RKO (cell line): Measurements from ENCODE around the gene HCN2.

Experiments
- DNase-seq: peaks from one replicate; pipeline ENCODE4 v3.0.0-alpha.2; 2016; ENCODE audit warnings: low spot score

Gene HCN2

GRCh38 chr19:641702-642101 is 52.0 kb downstream of the HCN2 start:
- no peak for DNase-seq

GRCh38 chr19:642767-643727 is 53.4 kb downstream of the HCN2 start:
- no peak for DNase-seq

- no peak for DNase-seq
These were observed 54.1 kb downstream of the HCN2 start for GRCh38 chr19:643736-644135.

GRCh38 chr19:644363-644762 is 54.7 kb downstream of the HCN2 start:
- DNase-seq, result no peak

GRCh38 chr19:644789-645188 is 55.1 kb downstream of the HCN2 start:
- DNase-seq, result no peak

GRCh38 chr19:645912-646778 is 56.5 kb downstream of the HCN2 start:
- DNase-seq, result no peak

- DNase-seq, result no peak
These were observed 57.3 kb downstream of the HCN2 start for GRCh38 chr19:646779-647565.

GRCh38 chr19:647566-648284 is 58.0 kb downstream of the HCN2 start:
- DNase-seq, result no peak

- DNase-seq, result no peak
These were observed 58.6 kb downstream of the HCN2 start for GRCh38 chr19:648305-648704.

- DNase-seq, result no peak
These were observed 59.5 kb downstream of the HCN2 start for GRCh38 chr19:648904-649801.

GRCh38 chr19:650121-650520 is 60.4 kb downstream of the HCN2 start:
- no peak for DNase-seq

GRCh38 chr19:651114-651818 is 61.6 kb downstream of the HCN2 start:
- no peak for DNase-seq

GRCh38 chr19:651991-652390 is 62.3 kb downstream of the HCN2 start:
- no peak for DNase-seq

- DNase-seq, result no peak
These were observed 63.0 kb downstream of the HCN2 start for GRCh38 chr19:652467-653389.

GRCh38 chr19:653425-653824 is 63.7 kb downstream of the HCN2 start:
- DNase-seq, result no peak

GRCh38 chr19:655691-656090 is 66.0 kb downstream of the HCN2 start:
- DNase-seq, result no peak

- no peak for DNase-seq
These were observed 67.3 kb downstream of the HCN2 start for GRCh38 chr19:656751-657559.

- no peak for DNase-seq
These were observed 67.9 kb downstream of the HCN2 start for GRCh38 chr19:657611-658010.
